H1 (cell line): ENCODE measurements around the gene FAM24A. TPM values are rescaled to one million over a fixed set of nuclear protein-coding genes. Genes with fewer than 3 reads are reported as not detected.

Experiments
- BACH1 ChIP-seq: IDR thresholded peaks from 2 replicates; pipeline ENCODE4 v1.6.1; 2012; ENCODE audit warnings: low read length, improper control_type of control experiment
- CHD2 ChIP-seq: IDR thresholded peaks from 2 replicates; pipeline ENCODE4 v1.6.1; 2012; ENCODE audit warnings: low read length, improper control_type of control experiment
- GTF2F1 ChIP-seq: IDR thresholded peaks from 2 replicates; pipeline ENCODE4 v1.6.1; 2012; ENCODE audit warnings: low read depth, low read length, improper control_type of control experiment, borderline replicate concordance
- JUN ChIP-seq: IDR thresholded peaks from 2 replicates; pipeline ENCODE4 v1.6.1; 2011; ENCODE audit warnings: low read depth, mild to moderate bottlenecking, improper control_type of control experiment, low read length
- POU5F1 ChIP-seq: IDR thresholded peaks from 2 replicates; pipeline ENCODE4 v1.6.1; 2011; ENCODE audit warnings: low read depth, mild to moderate bottlenecking, low read length, moderate library complexity
- TAF7 ChIP-seq: optimal IDR thresholded peaks from 2 replicates; pipeline ENCODE3; 2011; ENCODE audit warnings: low read depth, mild to moderate bottlenecking, inconsistent platforms, low read length, moderate library complexity, borderline replicate concordance
- polyA plus RNA-seq, 7 experiments: library from polyadenylated mRNA; depleted of rRNA in 3 of 7; stranded (reverse) in 5 of 7; unstranded in 2 of 7; fragments of >200 nt in 5 of 7; fragments of 200-250 nt in 2 of 7; gene quantifications; 1 replicate in 5 of 7; 2 replicates in 1 of 7; 4 replicates in 1 of 7; pipeline versions ENCODE4 v1.2.1 to v1.2.3, GENCODE V29; 2011 to 2013; ENCODE audit warnings: missing spikeins in 2 of 7, mixed read lengths in 2 of 7
- total RNA-seq: library from RNA; stranded (reverse); fragmentation: NEBNext Ultra II Directional; extraction: Animal tissue kit (Norgen Biotek cat#: 25700); gene quantifications from 2 replicates; pipeline ENCODE4 v1.2.1, GENCODE V29; 2021

Gene FAM24A
- total and polyA plus RNA-seq, 2 of the 8 experiments (the other 6 are each of a cell fraction or from before 2014, with no cell fraction given): not detected

GRCh38 chr10:122876467-122876855, 33.9 kb upstream of the FAM24A start (continued):
- TF ChIP-seq POU5F1 (no peak), JUN (no peak), TAF7 (no peak), BACH1 (no peak), GTF2F1 (no peak), CHD2 (no peak)
